H9 (cell line): ENCODE measurements around the gene QSOX2. TPM values are rescaled to one million over a fixed set of nuclear protein-coding genes. Genes with fewer than 3 reads are reported as not detected.

Experiments used
- DNase-seq: peaks from one replicate; pipeline ENCODE4 v3.0.0-alpha.2; 2017
- H2AFZ ChIP-seq: one replicate; pipeline ENCODE4 v1.6.1; 2013; ENCODE audit warnings: mild to moderate bottlenecking, low read length, control low read depth, moderate library complexity
- H2AK5ac ChIP-seq: 2 replicates; pipeline ENCODE4 v1.6.1; 2013; ENCODE audit warnings: low read length, control low read depth, mixed read lengths; ENCODE audit not compliant: insufficient read length
- H2BK120ac ChIP-seq: one replicate; pipeline ENCODE4 v1.6.1; 2013; ENCODE audit warnings: low read depth, mild to moderate bottlenecking, low read length, control low read depth, inconsistent platforms; ENCODE audit not compliant: poor library complexity, severe bottlenecking
- H2BK12ac ChIP-seq: 2 replicates; pipeline ENCODE4 v1.6.1; 2013; ENCODE audit warnings: low read length, control low read depth, mixed read lengths, low read depth; ENCODE audit not compliant: insufficient read length
- H2BK15ac ChIP-seq: 2 replicates; pipeline ENCODE4 v1.6.1; 2013; ENCODE audit warnings: low read depth, low read length, control low read depth
- H2BK20ac ChIP-seq: one replicate; pipeline ENCODE4 v1.6.1; 2013; ENCODE audit warnings: low read depth, mild to moderate bottlenecking, low read length, control low read depth, inconsistent platforms; ENCODE audit not compliant: poor library complexity, severe bottlenecking
- H2BK5ac ChIP-seq: 2 replicates; pipeline ENCODE4 v1.6.1; 2013; ENCODE audit warnings: low read length, control low read depth, mixed read lengths; ENCODE audit not compliant: insufficient read length
- H3K14ac ChIP-seq: 2 replicates; pipeline ENCODE4 v1.6.1; 2013; ENCODE audit warnings: low read length, control low read depth; ENCODE audit not compliant: insufficient read depth
- H3K18ac ChIP-seq: 2 replicates; pipeline ENCODE4 v1.6.1; 2013; ENCODE audit warnings: low read depth, mild to moderate bottlenecking, mixed read lengths, low read length, control low read depth; ENCODE audit not compliant: insufficient read length
- H3K23ac ChIP-seq: 2 replicates; pipeline ENCODE4 v1.6.1; 2013; ENCODE audit warnings: low read length, control low read depth, mixed read lengths, low read depth; ENCODE audit not compliant: insufficient read length
- H3K23me2 ChIP-seq: 2 replicates; pipeline ENCODE4 v1.6.1; 2013; ENCODE audit warnings: low read depth, mild to moderate bottlenecking, mixed read lengths, low read length, control low read depth; ENCODE audit not compliant: insufficient read length, poor library complexity, severe bottlenecking
- H3K27ac ChIP-seq: 2 replicates; pipeline ENCODE4 v1.5.1; 2013; ENCODE audit warnings: low read length, control low read depth, mixed read lengths, low read depth; ENCODE audit not compliant: insufficient read length
- H3K27me3 ChIP-seq: 2 replicates; pipeline ENCODE4 v1.6.1; 2013; ENCODE audit warnings: low read length, control low read depth, inconsistent platforms; ENCODE audit not compliant: insufficient read depth
- H3K4ac ChIP-seq: 2 replicates; pipeline ENCODE4 v1.6.1; 2013; ENCODE audit warnings: low read depth, mild to moderate bottlenecking, control low read depth, inconsistent platforms, low read length, moderate library complexity
- H3K4me1 ChIP-seq: 2 replicates; pipeline ENCODE4 v1.6.1; 2013; ENCODE audit warnings: low read length, control low read depth, inconsistent platforms; ENCODE audit not compliant: insufficient read depth
- H3K4me2 ChIP-seq: 2 replicates; pipeline ENCODE4 v1.6.1; 2013; ENCODE audit warnings: low read length, control low read depth, mixed read lengths; ENCODE audit not compliant: insufficient read length, insufficient read depth
- H3K56ac ChIP-seq: 2 replicates; pipeline ENCODE4 v1.6.1; 2013; ENCODE audit warnings: low read depth, mild to moderate bottlenecking, mixed read lengths, low read length, control low read depth; ENCODE audit not compliant: insufficient read length
- H3K79me1 ChIP-seq: 2 replicates; pipeline ENCODE4 v1.6.1; 2013; ENCODE audit warnings: low read depth, mild to moderate bottlenecking, moderate library complexity, low read length, control low read depth, inconsistent platforms; ENCODE audit not compliant: insufficient read depth, poor library complexity, severe bottlenecking
- H3K79me2 ChIP-seq: 2 replicates; pipeline ENCODE4 v1.6.1; 2013; ENCODE audit warnings: low read length, control low read depth, inconsistent platforms; ENCODE audit not compliant: insufficient read depth
- H3K9ac ChIP-seq: 2 replicates; pipeline ENCODE4 v1.6.1; 2013; ENCODE audit warnings: low read length, control low read depth, mixed read lengths; ENCODE audit not compliant: insufficient read length; ENCODE audit errors: extremely low read depth
- H3K9me3 ChIP-seq: one replicate; pipeline ENCODE4 v1.6.1; 2013; ENCODE audit warnings: low read depth, low read length, inconsistent platforms; ENCODE audit not compliant: control insufficient read depth
- H3T11ph ChIP-seq: one replicate; pipeline ENCODE4 v1.6.1; 2013; ENCODE audit warnings: mild to moderate bottlenecking, low read length, control low read depth, inconsistent platforms
- H4K20me1 ChIP-seq: one replicate; pipeline ENCODE4 v1.6.1; 2013; ENCODE audit not compliant: control insufficient read depth, insufficient read length, insufficient read depth
- H4K5ac ChIP-seq: 2 replicates; pipeline ENCODE4 v1.6.1; 2013; ENCODE audit warnings: low read depth, mild to moderate bottlenecking, mixed read lengths, low read length, control low read depth; ENCODE audit not compliant: insufficient read length
- H4K8ac ChIP-seq: replicated peaks from 2 replicates; pipeline ENCODE4 v1.6.1; 2013; ENCODE audit warnings: low read length, control low read depth, mixed read lengths, low read depth; ENCODE audit not compliant: insufficient read length
- H4K91ac ChIP-seq: 2 replicates; pipeline ENCODE4 v1.6.1; 2013; ENCODE audit warnings: low read depth, mild to moderate bottlenecking, moderate library complexity, mixed read lengths, low read length, control low read depth; ENCODE audit not compliant: insufficient read length
- H3K27ac Mint-ChIP-seq, 3 experiments: 2 replicates in 2 of 3; 3 replicates in 1 of 3; pipeline ENCODE4 v1.8.0; 2020 to 2021; ENCODE audit warnings: mixed read lengths in 3 of 3, mild to moderate bottlenecking in 1 of 3, moderate library complexity in 1 of 3
- H3K27me3 Mint-ChIP-seq: 2 replicates; pipeline ENCODE4 v1.8.0; 2021; ENCODE audit warnings: low read depth, mild to moderate bottlenecking, moderate library complexity, mixed read lengths
- H3K36me3 Mint-ChIP-seq, 3 experiments: 2 replicates in 2 of 3; 3 replicates in 1 of 3; pipeline ENCODE4 v1.8.0; 2020 to 2021; ENCODE audit warnings: low read depth in 3 of 3, mixed read lengths in 3 of 3; ENCODE audit not compliant: insufficient read depth in 1 of 3
- H3K4me1 Mint-ChIP-seq, 2 experiments: 2 replicates each; pipeline ENCODE4 v1.8.0; 2020; ENCODE audit warnings: mixed read lengths in 2 of 2
- H3K4me3 Mint-ChIP-seq, 2 experiments: 2 replicates in 1 of 2; 3 replicates in 1 of 2; pipeline ENCODE4 v1.8.0; 2020 to 2021; ENCODE audit warnings: mild to moderate bottlenecking in 2 of 2, mixed read lengths in 2 of 2, moderate library complexity in 1 of 2
- H3K9me3 Mint-ChIP-seq, 2 experiments: 2 replicates in 1 of 2; 3 replicates in 1 of 2; pipeline ENCODE4 v1.8.0; 2020; ENCODE audit warnings: mild to moderate bottlenecking in 2 of 2, mixed read lengths in 2 of 2, moderate library complexity in 1 of 2
- CTCF ChIP-seq: fragments of 200-600 bp; sonication (generic); conservative IDR thresholded peaks from 3 replicates; pipeline ENCODE4 v1.8.0; 2021; ENCODE audit warnings: antibody characterized with exemption, mild to moderate bottlenecking
- WGBS: extraction: QIAGEN DNeasy Blood & Tissue Kit; methylation state at CpG from one replicate; pipeline ENCODE4 v1.1.7; 2013; ENCODE audit warnings: missing lambda C conversion rate, low lambda C conversion rate, mixed read lengths; ENCODE audit not compliant: insufficient read length; ENCODE audit errors: extremely low coverage; 5-methylcytosine and 5-hydroxymethylcytosine counted together
- total RNA-seq: library from RNA; stranded (reverse); gene quantifications from 2 replicates; pipeline ENCODE4 v1.2.1, GENCODE V29; 2021

Gene QSOX2
- total RNA-seq, 1 experiment from 2014 or later = 25.8 TPM

- H2BK5ac ChIP-seq = no peak overlapping the region
- H3K23me2 ChIP-seq = no peaks in the 10 kb centered on the region
- H3K27me3 ChIP-seq = no peaks in the 10 kb centered on the region
- no peaks in the 10 kb centered on the region for H3K9me3 ChIP-seq
- H3K79me2 ChIP-seq = no peaks in the 10 kb centered on the region
- H4K5ac ChIP-seq = no peak overlapping the region
- peaks cover 0 to 6% of the 10 kb centered on the region in 2 experiments; a peak in 1 of 4 replicates for H3K4me1 Mint-ChIP-seq
- H3K4me1 ChIP-seq = no peaks in the 10 kb centered on the region
- H2BK15ac ChIP-seq = no peak overlapping the region
- no peak overlapping the region for H3K9ac ChIP-seq
- H2BK120ac ChIP-seq = no peak overlapping the region
- no peak overlapping the region for H2BK20ac ChIP-seq
- H2BK12ac ChIP-seq = no peak overlapping the region
- H3K79me1 ChIP-seq = no peaks in the 10 kb centered on the region
- H4K20me1 ChIP-seq = no peaks in the 10 kb centered on the region
- no peak overlapping the region for H3K27ac ChIP-seq
- H2AK5ac ChIP-seq = no peak overlapping the region
- H3T11ph ChIP-seq = no peak overlapping the region
- peaks cover 3% of the 10 kb centered on the region for H3K27me3 Mint-ChIP-seq
- H3K27ac Mint-ChIP-seq = no peak overlapping the region
- no peak for TF ChIP-seq CTCF
- no peak overlapping the region for H3K4ac ChIP-seq
- peaks cover 0 to 3% of the 10 kb centered on the region in 2 experiments; a peak in 2 of 5 replicates for H3K9me3 Mint-ChIP-seq
- no peak overlapping the region for H4K8ac ChIP-seq
- H3K4me2 ChIP-seq = no peak overlapping the region
- H3K18ac ChIP-seq = no peak overlapping the region
- no peak overlapping the region for H3K14ac ChIP-seq
- no peak for DNase-seq
- no peak overlapping the region for H3K56ac ChIP-seq
- no CpG with 5 or more reads among the region's 9 CpGs for WGBS
- no peak overlapping the region for H3K4me3 Mint-ChIP-seq
- no peak overlapping the region for H4K91ac ChIP-seq
- no peaks in the 10 kb centered on the region for H3K36me3 Mint-ChIP-seq
- H3K23ac ChIP-seq = no peak overlapping the region
- no peak overlapping the region for H2AFZ ChIP-seq
Observed at GRCh38 chr9:136278221-136278620, 32.6 kb upstream of the QSOX2 start.
